ENCODE measurements around the gene RBM19. TPM values are rescaled to one million over a fixed set of nuclear protein-coding genes. Genes with fewer than 3 reads are reported as not detected.

The RBM19 gene
- total and polyA plus RNA-seq, 12 donors = 13.3 to 26.6 (median 16.2) TPM

GRCh38 chr12:113873740-113874139, 92.4 kb downstream of the RBM19 start:
- no peak overlapping the region for H3K4me3 ChIP-seq
- H3K9me3 ChIP-seq = no peaks in the 10 kb centered on the region
- H3K27ac ChIP-seq = no peak overlapping the region
- intact Hi-C loops (cut with DNase I) = no loop called here
- no peaks in the 10 kb centered on the region for H3K4me1 ChIP-seq
- DNase-seq = no peak
- no peak for ATAC-seq
- TF ChIP-seq CTCF (IDR thresholded peaks at IDR 0.05) = no peak
- peaks cover 0 to 31% (median 0%) of the 10 kb centered on the region in 9 donors for H3K36me3 ChIP-seq
- 78 to 87% methylated on average over 8 of the region's 8 CpGs for WGBS, 2 donors
- no peaks in the 10 kb centered on the region for H3K27me3 ChIP-seq

DNA sequence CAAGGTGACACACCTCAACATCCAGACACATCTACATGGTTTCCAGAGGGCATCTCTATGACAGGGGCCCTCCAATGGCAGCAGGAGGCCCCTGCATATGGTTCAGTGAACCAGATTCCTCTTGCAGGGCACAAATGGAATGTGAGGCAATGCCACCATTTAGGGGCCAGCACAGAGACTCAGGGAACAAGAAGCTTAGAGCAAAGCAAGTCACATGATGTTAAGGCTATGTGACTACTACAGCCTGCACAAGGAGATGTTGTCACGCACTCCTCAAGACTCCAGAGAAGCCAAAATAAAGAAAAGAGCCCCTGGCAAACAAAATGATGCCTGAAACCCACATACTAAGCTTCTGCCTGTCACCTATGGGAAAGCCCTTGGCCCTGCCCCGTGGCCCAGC, 95.2 kb downstream of the RBM19 start:
- no peak overlapping the region for H3K4me3 ChIP-seq
- intact Hi-C loops (cut with DNase I) = no loop called here
- DNase-seq = no peak
- peaks cover 0 to 26% (median 0%) of the 10 kb centered on the region in 9 donors for H3K36me3 ChIP-seq
- ATAC-seq = no peak
- no peaks in the 10 kb centered on the region for H3K9me3 ChIP-seq
- H3K27ac ChIP-seq = no peak overlapping the region
- WGBS, 2 donors = 92 to 93% methylated on average over 2 of the region's 2 CpGs
- no peaks in the 10 kb centered on the region for H3K27me3 ChIP-seq
- no peaks in the 10 kb centered on the region for H3K4me1 ChIP-seq
- TF ChIP-seq CTCF (IDR thresholded peaks at IDR 0.05) = no peak

- Histone ChIP-seq H3K36me3 (peaks cover 0 to 22% (median 0%) of the 10 kb centered on the region in 9 donors), H3K4me1 (no peaks in the 10 kb centered on the region), H3K27ac (no peak overlapping the region), H3K9me3 (no peaks in the 10 kb centered on the region), H3K27me3 (no peaks in the 10 kb centered on the region), H3K4me3 (no peak overlapping the region)
- intact Hi-C loops (cut with DNase I) = no loop called here
- ATAC-seq (no peak), DNase-seq (no peak)
- WGBS, 2 donors = 86% methylated on average over 8 of the region's 8 CpGs
- no peak for TF ChIP-seq CTCF (IDR thresholded peaks at IDR 0.05)
Measured at GRCh38 chr12:113870035-113870434, 96.1 kb downstream of the RBM19 start.

DNA sequence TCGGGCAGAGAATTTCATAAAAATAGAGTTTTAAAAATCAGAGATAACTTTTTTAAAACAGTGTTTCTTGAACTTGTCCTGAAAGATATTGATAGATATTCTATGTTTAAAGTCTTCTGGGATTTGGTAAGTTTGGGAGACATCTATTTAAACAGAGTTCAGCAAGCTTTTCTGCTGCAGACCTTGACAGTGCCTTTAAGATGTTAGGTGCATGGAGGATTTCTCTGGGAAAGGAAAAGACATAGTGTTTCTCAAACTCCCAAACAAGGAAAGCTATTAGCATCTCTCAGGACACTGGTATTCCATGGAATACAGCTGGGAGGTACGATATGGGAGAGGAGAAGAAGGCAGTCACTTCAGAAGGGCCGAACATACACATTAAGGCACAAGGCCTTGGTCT, 97.8 kb downstream of the RBM19 start:
- ATAC-seq (no peak), DNase-seq (no peak)
- Histone ChIP-seq H3K9me3 (no peaks in the 10 kb centered on the region), H3K4me1 (peaks cover 0 to 5% (median 0%) of the 10 kb centered on the region in 9 donors), H3K27ac (no peak overlapping the region), H3K27me3 (no peaks in the 10 kb centered on the region), H3K36me3 (peaks cover 0 to 12% (median 0%) of the 10 kb centered on the region in 9 donors), H3K4me3 (no peak overlapping the region)
- intact Hi-C loops (cut with DNase I) = no loop called here
- TF ChIP-seq CTCF (IDR thresholded peaks at IDR 0.05) = no peak
- WGBS, 2 donors = 93 to 95% methylated on average over 3 of the region's 3 CpGs

Measured in heart right ventricle (tissue), 16 donors.